GM12878 (cell line): Measurements from ENCODE around the gene UBQLN1. TPM values are rescaled to one million over a fixed set of nuclear protein-coding genes. Genes with fewer than 3 reads are reported as not detected.

Experiments used
- EGR1 ChIP-seq, 2 experiments: IDR thresholded peaks; 1 replicate in 1 of 2; 2 replicates in 1 of 2; pipeline ENCODE4 v1.6.1; 2011 to 2012; ENCODE audit warnings: low read depth in 2 of 2, low read length in 2 of 2, borderline replicate concordance in 1 of 2, mild to moderate bottlenecking in 1 of 2, moderate library complexity in 1 of 2
- JUND ChIP-seq: IDR thresholded peaks from 2 replicates; pipeline ENCODE4 v1.6.1; 2012; ENCODE audit warnings: low read depth, mild to moderate bottlenecking, low read length, improper control_type of control experiment, moderate library complexity
- PAX5 ChIP-seq: IDR thresholded peaks from 2 replicates; pipeline ENCODE4 v1.6.1; 2011; ENCODE audit warnings: low read depth, low read length, borderline replicate concordance
- POLR2AphosphoS5 ChIP-seq: IDR thresholded peaks from 2 replicates; pipeline ENCODE4 v1.6.1; 2011; ENCODE audit warnings: mild to moderate bottlenecking, low read length, inconsistent platforms
- RAD51 ChIP-seq: fragments of 450-650 bp; IDR thresholded peaks from 2 replicates; pipeline ENCODE4 v1.6.1; 2016; ENCODE audit warnings: moderate library complexity, mild to moderate bottlenecking, inconsistent platforms
- ZZZ3 ChIP-seq: IDR thresholded peaks from 2 replicates; pipeline ENCODE4 v1.6.1; 2011; ENCODE audit warnings: low read depth; ENCODE audit not compliant: control insufficient read depth, insufficient read length
- polyA plus RNA-seq, 11 experiments: library from polyadenylated mRNA; depleted of rRNA in 4 of 11; unstranded in 6 of 11; stranded (reverse) in 5 of 11; fragments of >200 nt; fragmentation: Nextera tagmentation in 4 of 11; fragmentation: Illumina TruSeq in 1 of 11; extraction: Ambion mirVana in 4 of 11; extraction: Trizol in 1 of 11; gene quantifications; 1 replicate in 1 of 11; 2 replicates in 10 of 11; pipeline versions ENCODE4 v1.2.1 to v1.2.3, GENCODE V29; 2011 to 2016; ENCODE audit warnings: inconsistent platforms in 2 of 11, missing spikeins in 2 of 11, low read depth in 1 of 11
- total RNA-seq, 4 experiments: library from RNA; depleted of rRNA in 3 of 4; stranded (reverse); fragments of >200 nt in 3 of 4; fragmentation: Illumina TruSeq in 1 of 4; extraction: Trizol in 1 of 4; gene quantifications; 2 replicates each; pipeline versions ENCODE4 v1.2.1 to v1.2.3, GENCODE V29; 2013 to 2021
- TF ChIP-seq, protein P1 (sequence below): IDR thresholded peaks from 2 replicates; pipeline ENCODE4 v1.6.1; 2011; ENCODE audit warnings: low read depth, mild to moderate bottlenecking, low read length, moderate library complexity, borderline replicate concordance; ENCODE audit errors: extremely low read depth
- TF ChIP-seq, protein P2 (sequence below): IDR thresholded peaks from 2 replicates; pipeline ENCODE4 v1.6.1; 2012; ENCODE audit warnings: mild to moderate bottlenecking, low read depth, low read length
- TF ChIP-seq, protein P3 (sequence below): fragments of 450-650 bp; IDR thresholded peaks from 2 replicates; pipeline ENCODE4 v1.6.1; 2018; ENCODE audit warnings: mild to moderate bottlenecking, low read depth, moderate library complexity; ENCODE audit not compliant: partially characterized antibody
- TF ChIP-seq, protein P4 (sequence below): IDR thresholded peaks from 2 replicates; pipeline ENCODE4 v1.6.1; 2012; ENCODE audit warnings: low read depth, low read length, improper control_type of control experiment

Gene UBQLN1
- total and polyA plus RNA-seq, 10 of the 15 experiments (the other 5 are each of a cell fraction or from before 2014, with no cell fraction given), result 12.4 to 118 (median 66.1) TPM

DNA sequence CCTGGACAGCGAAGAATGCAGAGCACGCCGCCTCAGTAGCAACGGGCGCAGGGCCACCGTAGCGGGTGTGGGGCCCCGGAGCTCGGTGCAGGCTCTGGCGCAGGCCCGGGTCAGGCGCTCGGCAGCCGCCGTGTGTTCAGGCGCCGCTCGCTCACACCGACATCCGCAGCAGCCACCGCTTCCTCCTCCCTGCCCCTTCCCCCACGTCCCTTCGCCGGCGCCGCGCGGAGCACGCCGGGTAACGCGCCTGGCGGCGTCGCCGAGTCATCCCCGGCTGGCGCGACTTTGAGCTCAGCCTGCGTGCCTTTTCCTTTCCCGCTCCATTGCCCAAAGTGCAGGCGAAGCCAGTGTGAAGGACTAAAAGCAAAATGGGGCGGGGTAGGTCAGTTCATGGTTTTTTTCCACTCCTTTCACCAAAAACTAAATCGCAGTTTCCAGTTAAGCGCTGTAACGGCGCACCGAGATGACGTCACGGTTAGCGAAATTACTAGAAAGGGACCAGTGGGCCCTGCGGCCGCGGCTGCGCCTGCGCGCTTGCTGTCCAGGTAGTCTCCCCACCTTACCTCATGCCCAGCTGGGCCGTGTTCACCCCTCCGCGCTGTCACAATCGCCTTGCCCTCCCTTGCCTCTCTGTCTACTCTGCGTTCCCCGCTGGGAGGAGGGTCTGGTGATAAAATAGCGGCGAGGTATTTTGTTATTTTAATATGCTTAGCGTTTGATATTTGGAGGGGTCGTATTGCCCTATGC, at the start of gene UBQLN1 (continued):
- TF ChIP-seq, protein P1, sequence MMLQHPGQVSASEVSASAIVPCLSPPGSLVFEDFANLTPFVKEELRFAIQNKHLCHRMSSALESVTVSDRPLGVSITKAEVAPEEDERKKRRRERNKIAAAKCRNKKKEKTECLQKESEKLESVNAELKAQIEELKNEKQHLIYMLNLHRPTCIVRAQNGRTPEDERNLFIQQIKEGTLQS, result peak; percentile 65; the same call in 1 of the 2 replicates
- TF ChIP-seq POLR2AphosphoS5 (peak; percentile 96), JUND (peak; percentile 85), EGR1 (IDR thresholded peaks at IDR 0.05; ENCODE audit: borderline replicate concordance in 1 of 2, low read depth in 2 of 2, low read length in 2 of 2) (peak in 1 of 2 experiments; percentile 18; a peak in 1 of 3 replicates), RAD51 (no peak), PAX5 (no peak; the same call in 1 of the 2 replicates), ZZZ3 (no peak)
- TF ChIP-seq, protein P2, sequence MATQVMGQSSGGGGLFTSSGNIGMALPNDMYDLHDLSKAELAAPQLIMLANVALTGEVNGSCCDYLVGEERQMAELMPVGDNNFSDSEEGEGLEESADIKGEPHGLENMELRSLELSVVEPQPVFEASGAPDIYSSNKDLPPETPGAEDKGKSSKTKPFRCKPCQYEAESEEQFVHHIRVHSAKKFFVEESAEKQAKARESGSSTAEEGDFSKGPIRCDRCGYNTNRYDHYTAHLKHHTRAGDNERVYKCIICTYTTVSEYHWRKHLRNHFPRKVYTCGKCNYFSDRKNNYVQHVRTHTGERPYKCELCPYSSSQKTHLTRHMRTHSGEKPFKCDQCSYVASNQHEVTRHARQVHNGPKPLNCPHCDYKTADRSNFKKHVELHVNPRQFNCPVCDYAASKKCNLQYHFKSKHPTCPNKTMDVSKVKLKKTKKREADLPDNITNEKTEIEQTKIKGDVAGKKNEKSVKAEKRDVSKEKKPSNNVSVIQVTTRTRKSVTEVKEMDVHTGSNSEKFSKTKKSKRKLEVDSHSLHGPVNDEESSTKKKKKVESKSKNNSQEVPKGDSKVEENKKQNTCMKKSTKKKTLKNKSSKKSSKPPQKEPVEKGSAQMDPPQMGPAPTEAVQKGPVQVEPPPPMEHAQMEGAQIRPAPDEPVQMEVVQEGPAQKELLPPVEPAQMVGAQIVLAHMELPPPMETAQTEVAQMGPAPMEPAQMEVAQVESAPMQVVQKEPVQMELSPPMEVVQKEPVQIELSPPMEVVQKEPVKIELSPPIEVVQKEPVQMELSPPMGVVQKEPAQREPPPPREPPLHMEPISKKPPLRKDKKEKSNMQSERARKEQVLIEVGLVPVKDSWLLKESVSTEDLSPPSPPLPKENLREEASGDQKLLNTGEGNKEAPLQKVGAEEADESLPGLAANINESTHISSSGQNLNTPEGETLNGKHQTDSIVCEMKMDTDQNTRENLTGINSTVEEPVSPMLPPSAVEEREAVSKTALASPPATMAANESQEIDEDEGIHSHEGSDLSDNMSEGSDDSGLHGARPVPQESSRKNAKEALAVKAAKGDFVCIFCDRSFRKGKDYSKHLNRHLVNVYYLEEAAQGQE, result no peak
- TF ChIP-seq, protein P3, sequence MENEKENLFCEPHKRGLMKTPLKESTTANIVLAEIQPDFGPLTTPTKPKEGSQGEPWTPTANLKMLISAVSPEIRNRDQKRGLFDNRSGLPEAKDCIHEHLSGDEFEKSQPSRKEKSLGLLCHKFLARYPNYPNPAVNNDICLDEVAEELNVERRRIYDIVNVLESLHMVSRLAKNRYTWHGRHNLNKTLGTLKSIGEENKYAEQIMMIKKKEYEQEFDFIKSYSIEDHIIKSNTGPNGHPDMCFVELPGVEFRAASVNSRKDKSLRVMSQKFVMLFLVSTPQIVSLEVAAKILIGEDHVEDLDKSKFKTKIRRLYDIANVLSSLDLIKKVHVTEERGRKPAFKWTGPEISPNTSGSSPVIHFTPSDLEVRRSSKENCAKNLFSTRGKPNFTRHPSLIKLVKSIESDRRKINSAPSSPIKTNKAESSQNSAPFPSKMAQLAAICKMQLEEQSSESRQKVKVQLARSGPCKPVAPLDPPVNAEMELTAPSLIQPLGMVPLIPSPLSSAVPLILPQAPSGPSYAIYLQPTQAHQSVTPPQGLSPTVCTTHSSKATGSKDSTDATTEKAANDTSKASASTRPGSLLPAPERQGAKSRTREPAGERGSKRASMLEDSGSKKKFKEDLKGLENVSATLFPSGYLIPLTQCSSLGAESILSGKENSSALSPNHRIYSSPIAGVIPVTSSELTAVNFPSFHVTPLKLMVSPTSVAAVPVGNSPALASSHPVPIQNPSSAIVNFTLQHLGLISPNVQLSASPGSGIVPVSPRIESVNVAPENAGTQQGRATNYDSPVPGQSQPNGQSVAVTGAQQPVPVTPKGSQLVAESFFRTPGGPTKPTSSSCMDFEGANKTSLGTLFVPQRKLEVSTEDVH, result peak; percentile 72
- TF ChIP-seq, protein P4, sequence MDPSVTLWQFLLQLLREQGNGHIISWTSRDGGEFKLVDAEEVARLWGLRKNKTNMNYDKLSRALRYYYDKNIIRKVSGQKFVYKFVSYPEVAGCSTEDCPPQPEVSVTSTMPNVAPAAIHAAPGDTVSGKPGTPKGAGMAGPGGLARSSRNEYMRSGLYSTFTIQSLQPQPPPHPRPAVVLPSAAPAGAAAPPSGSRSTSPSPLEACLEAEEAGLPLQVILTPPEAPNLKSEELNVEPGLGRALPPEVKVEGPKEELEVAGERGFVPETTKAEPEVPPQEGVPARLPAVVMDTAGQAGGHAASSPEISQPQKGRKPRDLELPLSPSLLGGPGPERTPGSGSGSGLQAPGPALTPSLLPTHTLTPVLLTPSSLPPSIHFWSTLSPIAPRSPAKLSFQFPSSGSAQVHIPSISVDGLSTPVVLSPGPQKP, result no peak
- TF ChIP-seq, all 136 proteins: peak for 57
